Glutamatergic neuron (in vitro differentiated cells): ENCODE measurements around the gene SAP30BP. TPM values are rescaled to one million over a fixed set of nuclear protein-coding genes. Genes with fewer than 3 reads are reported as not detected.

Source experiments
- DNase-seq: peaks from one replicate; pipeline ENCODE4 v3.0.0; 2022
- H3K27ac Mint-ChIP-seq: one replicate; pipeline ENCODE4 v1.8.0; 2020; ENCODE audit warnings: mild to moderate bottlenecking, mixed read lengths, inconsistent platforms; ENCODE audit not compliant: unreplicated experiment
- H3K27me3 Mint-ChIP-seq: one replicate; pipeline ENCODE4 v1.8.0; 2020; ENCODE audit warnings: mild to moderate bottlenecking, moderate library complexity, mixed read lengths, inconsistent platforms; ENCODE audit not compliant: unreplicated experiment
- H3K36me3 Mint-ChIP-seq: one replicate; pipeline ENCODE4 v1.8.0; 2020; ENCODE audit warnings: mild to moderate bottlenecking, mixed read lengths, inconsistent platforms; ENCODE audit not compliant: unreplicated experiment
- H3K4me1 Mint-ChIP-seq: one replicate; pipeline ENCODE4 v1.8.0; 2020; ENCODE audit warnings: mild to moderate bottlenecking, low read depth, mixed read lengths, inconsistent platforms; ENCODE audit not compliant: unreplicated experiment
- H3K4me3 Mint-ChIP-seq: one replicate; pipeline ENCODE4 v1.8.0; 2020; ENCODE audit warnings: mild to moderate bottlenecking, mixed read lengths, inconsistent platforms; ENCODE audit not compliant: unreplicated experiment
- H3K9me3 Mint-ChIP-seq: one replicate; pipeline ENCODE4 v1.8.0; 2020; ENCODE audit warnings: mild to moderate bottlenecking, moderate library complexity, mixed read lengths, inconsistent platforms; ENCODE audit not compliant: unreplicated experiment
- total RNA-seq: library from RNA; stranded (reverse); fragmentation: NEBNext Ultra II Directional; extraction: Animal tissue kit (Norgen Biotek cat#: 25700); gene quantifications from one replicate; pipeline ENCODE4 v1.2.1, GENCODE V29; 2021; ENCODE audit not compliant: unreplicated experiment
- TF ChIP-seq, protein P1 (sequence below): fragments of 200-600 bp; sonication (generic); IDR thresholded peaks from one replicate; pipeline ENCODE4 v1.5.0; 2021; ENCODE audit not compliant: partially characterized antibody, unreplicated experiment

Gene SAP30BP
- total RNA-seq, 1 donor from 2014 or later: 115 TPM

- DNase-seq: no peak
- Mint-ChIP-seq H3K27ac (no peak overlapping the region), H3K27me3 (peaks cover 18% of the 10 kb centered on the region), H3K4me1 (peaks cover 6% of the 10 kb centered on the region), H3K4me3 (no peak overlapping the region), H3K9me3 (peaks cover 8% of the 10 kb centered on the region), H3K36me3 (no peaks in the 10 kb centered on the region)
- TF ChIP-seq, protein P1, sequence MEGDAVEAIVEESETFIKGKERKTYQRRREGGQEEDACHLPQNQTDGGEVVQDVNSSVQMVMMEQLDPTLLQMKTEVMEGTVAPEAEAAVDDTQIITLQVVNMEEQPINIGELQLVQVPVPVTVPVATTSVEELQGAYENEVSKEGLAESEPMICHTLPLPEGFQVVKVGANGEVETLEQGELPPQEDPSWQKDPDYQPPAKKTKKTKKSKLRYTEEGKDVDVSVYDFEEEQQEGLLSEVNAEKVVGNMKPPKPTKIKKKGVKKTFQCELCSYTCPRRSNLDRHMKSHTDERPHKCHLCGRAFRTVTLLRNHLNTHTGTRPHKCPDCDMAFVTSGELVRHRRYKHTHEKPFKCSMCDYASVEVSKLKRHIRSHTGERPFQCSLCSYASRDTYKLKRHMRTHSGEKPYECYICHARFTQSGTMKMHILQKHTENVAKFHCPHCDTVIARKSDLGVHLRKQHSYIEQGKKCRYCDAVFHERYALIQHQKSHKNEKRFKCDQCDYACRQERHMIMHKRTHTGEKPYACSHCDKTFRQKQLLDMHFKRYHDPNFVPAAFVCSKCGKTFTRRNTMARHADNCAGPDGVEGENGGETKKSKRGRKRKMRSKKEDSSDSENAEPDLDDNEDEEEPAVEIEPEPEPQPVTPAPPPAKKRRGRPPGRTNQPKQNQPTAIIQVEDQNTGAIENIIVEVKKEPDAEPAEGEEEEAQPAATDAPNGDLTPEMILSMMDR: no peak
Measured at GRCh38 chr17:75751676-75752404, 84.7 kb downstream of the SAP30BP start.

DNA sequence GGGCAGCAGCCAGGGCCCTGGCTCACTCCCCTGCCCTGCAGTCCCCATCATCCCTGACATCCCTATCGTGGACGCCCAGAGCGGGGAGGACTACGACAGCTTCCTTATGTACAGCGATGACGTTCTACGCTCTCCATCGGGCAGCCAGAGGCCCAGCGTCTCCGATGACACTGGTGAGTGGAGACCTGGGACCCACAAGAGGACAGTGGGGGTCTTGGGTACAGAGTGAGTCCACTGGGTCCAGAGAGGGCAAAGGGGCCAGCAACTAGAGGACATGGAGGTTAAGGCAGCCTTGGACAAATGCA, 85.2 kb downstream of the SAP30BP start:
- Mint-ChIP-seq H3K9me3 (peaks cover 8% of the 10 kb centered on the region), H3K4me3 (no peak overlapping the region), H3K36me3 (no peaks in the 10 kb centered on the region), H3K27me3 (peaks cover 18% of the 10 kb centered on the region), H3K27ac (peak overlapping the region; percentile 4), H3K4me1 (peaks cover 6% of the 10 kb centered on the region)
- TF ChIP-seq, protein P1: no peak
- no peak for DNase-seq

DNA sequence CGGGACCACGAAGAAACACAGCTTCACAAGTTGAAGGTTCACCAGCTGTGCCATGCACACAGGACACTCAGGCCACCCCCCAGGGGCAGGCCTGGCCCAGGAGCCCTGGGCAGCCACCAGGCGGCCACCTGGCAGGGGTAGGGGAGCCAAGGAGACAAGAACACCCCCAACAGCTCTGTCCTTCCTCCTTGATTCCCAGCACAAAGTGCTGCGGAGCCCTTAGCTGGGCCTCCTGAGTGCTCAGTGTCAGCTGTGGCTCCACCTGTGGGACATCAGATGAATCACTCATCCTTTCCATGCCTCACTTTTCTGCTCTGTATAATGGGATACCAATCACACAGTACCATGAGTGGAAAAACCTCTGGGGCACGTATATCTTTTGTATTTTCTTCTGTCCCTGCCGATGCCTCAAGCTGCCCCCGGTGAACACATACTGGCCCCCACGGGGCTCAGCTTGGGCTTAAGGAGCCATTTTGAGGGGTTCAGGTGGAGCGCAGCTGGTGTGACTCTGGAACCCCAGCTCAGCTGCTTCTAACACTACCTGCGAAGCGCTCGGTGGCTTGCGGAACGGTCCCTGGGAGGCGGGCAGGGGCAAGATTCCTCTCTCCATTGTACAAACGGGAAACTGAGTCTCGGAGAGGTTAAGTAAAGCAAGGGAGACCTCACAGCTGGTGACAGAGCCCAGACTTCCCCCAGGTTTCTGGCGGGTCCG, 85.8 kb downstream of the SAP30BP start:
- Mint-ChIP-seq H3K36me3 (no peaks in the 10 kb centered on the region), H3K27me3 (peaks cover 18% of the 10 kb centered on the region), H3K4me3 (no peak overlapping the region), H3K27ac (peak overlapping the region; percentile 43), H3K4me1 (peaks cover 6% of the 10 kb centered on the region), H3K9me3 (peaks cover 8% of the 10 kb centered on the region)
- TF ChIP-seq, protein P1: no peak
- no peak for DNase-seq

GRCh38 chr17:75753514-75754377, 86.6 kb downstream of the SAP30BP start:
- Mint-ChIP-seq H3K4me3 (no peak overlapping the region), H3K27ac (no peak overlapping the region), H3K9me3 (peaks cover 8% of the 10 kb centered on the region), H3K36me3 (no peaks in the 10 kb centered on the region), H3K27me3 (peaks cover 18% of the 10 kb centered on the region), H3K4me1 (peaks cover 6% of the 10 kb centered on the region)
- peak; percentile 77 for DNase-seq
- TF ChIP-seq, protein P1: peak; percentile 20
